ENCODE measurements around the gene DLK1. TPM values are rescaled to one million over a fixed set of nuclear protein-coding genes. Genes with fewer than 3 reads are reported as not detected.

Gene DLK1
- total and polyA plus RNA-seq, 7 donors, result 0.36 to 1.2 (median 0.46) TPM; not detected in 4

DNA sequence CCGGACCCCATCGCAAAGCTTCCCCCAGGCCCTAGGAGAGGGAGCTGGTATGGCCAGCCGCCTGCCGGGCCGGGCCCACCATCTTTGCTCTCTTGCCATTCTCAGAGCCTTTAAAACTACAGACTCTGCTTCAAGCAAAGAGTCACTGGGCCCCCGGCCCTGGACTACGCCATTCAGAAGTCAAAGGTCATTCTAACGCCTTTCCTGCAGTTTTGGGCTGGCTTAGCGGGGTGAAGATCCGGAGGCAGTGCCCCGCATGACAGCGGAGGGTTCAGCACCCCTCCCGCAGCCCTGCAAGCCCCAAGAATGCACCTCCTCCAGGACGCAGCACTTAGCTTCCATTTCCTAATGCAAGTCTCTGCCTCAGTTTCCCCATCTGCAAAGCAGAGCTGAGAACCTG lies 61.0 kb downstream of the DLK1 start:
- no peaks in the 10 kb centered on the region for H3K4me1 ChIP-seq
- DNase-seq, result no peak
- no peak overlapping the region for H3K27ac ChIP-seq
- no peak overlapping the region for H3K4me3 ChIP-seq
- 84 to 93% methylated on average over 14 of the region's 14 CpGs for WGBS, 2 donors
- TF ChIP-seq, protein P1, sequence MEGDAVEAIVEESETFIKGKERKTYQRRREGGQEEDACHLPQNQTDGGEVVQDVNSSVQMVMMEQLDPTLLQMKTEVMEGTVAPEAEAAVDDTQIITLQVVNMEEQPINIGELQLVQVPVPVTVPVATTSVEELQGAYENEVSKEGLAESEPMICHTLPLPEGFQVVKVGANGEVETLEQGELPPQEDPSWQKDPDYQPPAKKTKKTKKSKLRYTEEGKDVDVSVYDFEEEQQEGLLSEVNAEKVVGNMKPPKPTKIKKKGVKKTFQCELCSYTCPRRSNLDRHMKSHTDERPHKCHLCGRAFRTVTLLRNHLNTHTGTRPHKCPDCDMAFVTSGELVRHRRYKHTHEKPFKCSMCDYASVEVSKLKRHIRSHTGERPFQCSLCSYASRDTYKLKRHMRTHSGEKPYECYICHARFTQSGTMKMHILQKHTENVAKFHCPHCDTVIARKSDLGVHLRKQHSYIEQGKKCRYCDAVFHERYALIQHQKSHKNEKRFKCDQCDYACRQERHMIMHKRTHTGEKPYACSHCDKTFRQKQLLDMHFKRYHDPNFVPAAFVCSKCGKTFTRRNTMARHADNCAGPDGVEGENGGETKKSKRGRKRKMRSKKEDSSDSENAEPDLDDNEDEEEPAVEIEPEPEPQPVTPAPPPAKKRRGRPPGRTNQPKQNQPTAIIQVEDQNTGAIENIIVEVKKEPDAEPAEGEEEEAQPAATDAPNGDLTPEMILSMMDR (IDR thresholded peaks at IDR 0.05), result no peak
- TF ChIP-seq POLR2A (IDR thresholded peaks at IDR 0.05) (no peak), POLR2AphosphoS5 (IDR thresholded peaks at IDR 0.05) (no peak), EP300 (IDR thresholded peaks at IDR 0.05) (no peak)
- intact Hi-C loops (cut with DNase I), result no loop called here
- H3K9me3 ChIP-seq, result no peaks in the 10 kb centered on the region
- peaks cover 0 to 27% (median 5%) of the 10 kb centered on the region in 3 donors for H3K27me3 ChIP-seq
- no peaks in the 10 kb centered on the region for H3K36me3 ChIP-seq

Other genes with a start within 250 kb of the DLK1 start
- gene BEGAIN, start 139.5 kb upstream of the DLK1 start, total RNA-seq, result 1 to 10 TPM in 1 of 4 donors, under 1 TPM in 3; 0.36 to 1.4 (median 0.59) TPM
- gene BEGAIN, start 139.5 kb upstream of the DLK1 start, polyA plus RNA-seq, result under 1 TPM; 0.46 to 0.90 (median 0.60) TPM
- 100 to 1,000 TPM in 1 of 4 donors, 10 to 100 TPM in 3; 28.0 to 168 (median 36.6) TPM for gene MEG3, start 99.2 kb downstream of the DLK1 start, total RNA-seq
- gene MEG3, start 99.2 kb downstream of the DLK1 start, polyA plus RNA-seq, result 10 to 100 TPM in 1 of 3 donors, 1 to 10 TPM in 2; 3.5 to 18.0 (median 7.8) TPM
- not detected for gene RTL1, start 176.8 kb downstream of the DLK1 start, total RNA-seq
- gene RTL1, start 176.8 kb downstream of the DLK1 start, polyA plus RNA-seq, result not detected

Measured in sigmoid colon (tissue), 7 donors.